HL-60 (cell line): ENCODE data around the gene TJP2.

Experiments
- GABPA ChIP-seq: IDR thresholded peaks from 2 replicates; pipeline ENCODE4 v1.6.1; 2012; ENCODE audit warnings: low read depth
- POLR2AphosphoS5 ChIP-seq: IDR thresholded peaks from 2 replicates; pipeline ENCODE4 v1.6.1; 2012; ENCODE audit warnings: low read depth
- TF ChIP-seq, protein P1 (sequence below): IDR thresholded peaks from one replicate; pipeline ENCODE4 v1.5.1; 2011; ENCODE audit warnings: low read length, control low read depth, inconsistent platforms; ENCODE audit not compliant: insufficient read depth

DNA sequence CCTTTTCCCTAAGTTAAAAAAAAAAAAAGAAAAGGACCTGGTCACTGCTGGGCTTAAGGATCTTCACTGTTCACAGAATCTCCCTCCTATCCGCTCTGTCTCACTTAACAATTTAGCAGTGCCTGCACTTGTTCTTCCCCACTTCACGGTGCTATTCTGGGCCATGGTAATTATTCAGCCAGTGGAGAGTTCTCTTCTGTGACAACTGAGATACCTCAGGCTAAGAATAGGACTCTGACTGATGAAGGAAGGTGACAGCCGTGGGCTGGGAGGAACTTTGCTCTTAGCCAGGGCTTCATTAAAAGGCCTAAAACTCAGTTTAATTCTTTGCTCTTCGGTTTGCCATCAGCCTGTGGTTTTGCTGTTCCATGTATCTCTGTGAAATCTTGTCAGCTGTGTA is 99.1 kb downstream of the TJP2 start:
- no peak for TF ChIP-seq POLR2AphosphoS5
- TF ChIP-seq, protein P1, sequence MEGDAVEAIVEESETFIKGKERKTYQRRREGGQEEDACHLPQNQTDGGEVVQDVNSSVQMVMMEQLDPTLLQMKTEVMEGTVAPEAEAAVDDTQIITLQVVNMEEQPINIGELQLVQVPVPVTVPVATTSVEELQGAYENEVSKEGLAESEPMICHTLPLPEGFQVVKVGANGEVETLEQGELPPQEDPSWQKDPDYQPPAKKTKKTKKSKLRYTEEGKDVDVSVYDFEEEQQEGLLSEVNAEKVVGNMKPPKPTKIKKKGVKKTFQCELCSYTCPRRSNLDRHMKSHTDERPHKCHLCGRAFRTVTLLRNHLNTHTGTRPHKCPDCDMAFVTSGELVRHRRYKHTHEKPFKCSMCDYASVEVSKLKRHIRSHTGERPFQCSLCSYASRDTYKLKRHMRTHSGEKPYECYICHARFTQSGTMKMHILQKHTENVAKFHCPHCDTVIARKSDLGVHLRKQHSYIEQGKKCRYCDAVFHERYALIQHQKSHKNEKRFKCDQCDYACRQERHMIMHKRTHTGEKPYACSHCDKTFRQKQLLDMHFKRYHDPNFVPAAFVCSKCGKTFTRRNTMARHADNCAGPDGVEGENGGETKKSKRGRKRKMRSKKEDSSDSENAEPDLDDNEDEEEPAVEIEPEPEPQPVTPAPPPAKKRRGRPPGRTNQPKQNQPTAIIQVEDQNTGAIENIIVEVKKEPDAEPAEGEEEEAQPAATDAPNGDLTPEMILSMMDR = no peak
- no peak for TF ChIP-seq GABPA
